Measurements from ENCODE around the gene DNAH5.

The DNAH5 gene

DNA sequence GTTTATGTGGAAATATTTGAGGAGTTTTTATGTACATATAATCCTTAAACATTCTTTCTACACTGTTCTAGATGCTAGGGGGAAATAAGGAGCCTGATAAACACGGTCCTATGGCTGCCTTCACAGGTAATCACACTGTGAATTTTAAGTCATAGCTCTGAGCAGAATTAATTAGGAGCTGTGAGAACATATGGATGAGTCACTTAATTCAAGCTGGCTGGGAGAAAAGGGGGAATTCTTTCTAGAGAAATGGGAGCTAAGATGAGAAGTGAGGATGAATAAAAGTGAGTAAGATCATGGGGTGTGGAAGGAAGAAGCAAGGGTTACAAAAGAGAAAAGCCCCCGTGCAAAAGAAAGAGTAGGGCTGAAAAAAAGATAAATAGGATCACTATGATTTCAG is 290.8 kb downstream of the DNAH5 start:
- WGBS, 2 experiments: 85 to 93% methylated on average over 2 of the region's 2 CpGs
- Histone ChIP-seq H3K27ac (ENCODE audit: insufficient read depth, low read depth, low read length, poor library complexity, severe bottlenecking) (no peak overlapping the region), H3K4me3 (ENCODE audit: insufficient read depth, low read depth, low read length) (no peak overlapping the region), H3K27me3 (ENCODE audit: control insufficient read depth, insufficient read depth, low read length, poor library complexity, severe bottlenecking) (no peaks in the 10 kb centered on the region), H3K36me3 (ENCODE audit: control insufficient read depth, insufficient read depth, low read length) (no peaks in the 10 kb centered on the region), H3K4me1 (ENCODE audit: control insufficient read depth, insufficient read depth, low read length) (no peaks in the 10 kb centered on the region), H3K9me3 (ENCODE audit: control insufficient read depth, low read length) (no peaks in the 10 kb centered on the region)

DNA sequence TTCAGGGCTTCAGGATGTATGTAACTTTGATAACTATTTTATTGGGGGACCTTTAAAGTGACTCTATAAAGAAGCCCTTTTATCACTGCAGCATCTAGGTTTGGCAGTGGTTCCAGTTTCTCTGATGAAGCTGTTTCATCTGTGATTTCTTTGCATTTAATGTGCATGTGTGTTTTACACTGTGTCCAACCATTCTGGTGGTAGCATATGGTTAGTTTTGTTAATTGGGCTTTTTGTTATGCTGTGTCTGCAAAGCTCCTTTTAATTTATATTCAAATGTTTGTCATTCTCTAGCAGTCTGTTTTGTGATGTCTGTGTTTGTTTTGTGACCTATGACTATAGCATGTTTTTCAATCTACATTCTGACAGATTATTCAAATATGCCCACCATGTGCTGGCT is 294.8 kb downstream of the DNAH5 start:
- Histone ChIP-seq H3K4me1 (ENCODE audit: control insufficient read depth, insufficient read depth, low read length) (no peaks in the 10 kb centered on the region), H3K36me3 (ENCODE audit: control insufficient read depth, insufficient read depth, low read length) (no peaks in the 10 kb centered on the region), H3K27ac (ENCODE audit: insufficient read depth, low read depth, low read length, poor library complexity, severe bottlenecking) (no peak overlapping the region), H3K27me3 (ENCODE audit: control insufficient read depth, insufficient read depth, low read length, poor library complexity, severe bottlenecking) (no peaks in the 10 kb centered on the region), H3K9me3 (ENCODE audit: control insufficient read depth, low read length) (no peaks in the 10 kb centered on the region), H3K4me3 (ENCODE audit: insufficient read depth, low read depth, low read length) (no peak overlapping the region)

DNA sequence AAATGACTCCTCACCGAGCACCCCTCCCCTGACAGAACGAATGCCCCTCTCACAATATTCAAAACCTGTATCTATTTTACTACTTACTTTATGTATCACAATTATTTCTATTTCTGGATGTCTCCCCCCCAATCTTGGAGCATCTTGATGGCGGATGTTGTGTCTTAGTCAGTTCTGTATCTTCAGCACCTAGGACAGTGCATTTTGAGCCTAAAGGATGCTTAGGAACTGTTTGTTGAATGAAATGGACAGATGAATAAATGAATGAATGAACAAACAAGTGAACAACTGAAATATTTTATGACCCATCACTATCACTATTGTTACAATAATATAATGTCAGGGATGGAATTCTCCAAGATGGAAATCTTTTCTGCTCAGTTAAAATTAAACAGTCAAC is 295.7 kb downstream of the DNAH5 start:
- 92 to 94% methylated on average over 3 of the region's 3 CpGs for WGBS, 2 experiments
- Histone ChIP-seq H3K27me3 (ENCODE audit: control insufficient read depth, insufficient read depth, low read length, poor library complexity, severe bottlenecking) (no peaks in the 10 kb centered on the region), H3K36me3 (ENCODE audit: control insufficient read depth, insufficient read depth, low read length) (no peaks in the 10 kb centered on the region), H3K27ac (ENCODE audit: insufficient read depth, low read depth, low read length, poor library complexity, severe bottlenecking) (no peak overlapping the region), H3K4me1 (ENCODE audit: control insufficient read depth, insufficient read depth, low read length) (no peaks in the 10 kb centered on the region), H3K4me3 (ENCODE audit: insufficient read depth, low read depth, low read length) (no peak overlapping the region), H3K9me3 (ENCODE audit: control insufficient read depth, low read length) (no peaks in the 10 kb centered on the region)

- no peak overlapping the region for H3K27ac ChIP-seq (ENCODE audit: insufficient read depth, low read depth, low read length, poor library complexity, severe bottlenecking)
- no peaks in the 10 kb centered on the region for H3K36me3 ChIP-seq (ENCODE audit: control insufficient read depth, insufficient read depth, low read length)
- no peaks in the 10 kb centered on the region for H3K27me3 ChIP-seq (ENCODE audit: control insufficient read depth, insufficient read depth, low read length, poor library complexity, severe bottlenecking)
- H3K4me1 ChIP-seq (ENCODE audit: control insufficient read depth, insufficient read depth, low read length): no peaks in the 10 kb centered on the region
- no peak overlapping the region for H3K4me3 ChIP-seq (ENCODE audit: insufficient read depth, low read depth, low read length)
- H3K9me3 ChIP-seq (ENCODE audit: control insufficient read depth, low read length): no peaks in the 10 kb centered on the region
- WGBS, 2 experiments: 92 to 96% methylated on average over 1 of the region's 1 CpG
Measured at GRCh38 chr5:13643734-13644133, 300.8 kb downstream of the DNAH5 start.

- Histone ChIP-seq H3K9me3 (ENCODE audit: control insufficient read depth, low read length) (no peaks in the 10 kb centered on the region), H3K4me3 (ENCODE audit: insufficient read depth, low read depth, low read length) (no peak overlapping the region), H3K27me3 (ENCODE audit: control insufficient read depth, insufficient read depth, low read length, poor library complexity, severe bottlenecking) (no peaks in the 10 kb centered on the region), H3K36me3 (ENCODE audit: control insufficient read depth, insufficient read depth, low read length) (no peaks in the 10 kb centered on the region), H3K4me1 (ENCODE audit: control insufficient read depth, insufficient read depth, low read length) (no peaks in the 10 kb centered on the region), H3K27ac (ENCODE audit: insufficient read depth, low read depth, low read length, poor library complexity, severe bottlenecking) (no peak overlapping the region)
- WGBS, 2 experiments: 88 to 95% methylated on average over 2 of the region's 2 CpGs
Measured at GRCh38 chr5:13643196-13643595, 301.3 kb downstream of the DNAH5 start.

All from ectodermal cell (in vitro differentiated cells).